NT2/D1 (cell line): Measurements from ENCODE around the gene SYS1.

Source experiments
- DNase-seq: peaks from one replicate; pipeline ENCODE4 v3.0.0-alpha.2; 2011; ENCODE audit warnings: low read depth, low spot score
- H3K27me3 ChIP-seq: 2 replicates; pipeline ENCODE4 v1.6.0; 2011; ENCODE audit warnings: mild to moderate bottlenecking; ENCODE audit not compliant: insufficient read length, insufficient read depth
- H3K36me3 ChIP-seq: 2 replicates; pipeline ENCODE4 v1.6.1; 2011; ENCODE audit warnings: mild to moderate bottlenecking, low read length, mixed read lengths; ENCODE audit not compliant: insufficient read depth, insufficient read length
- H3K4me1 ChIP-seq: 2 replicates; pipeline ENCODE4 v1.5.1; 2011; ENCODE audit not compliant: insufficient read depth, insufficient read length
- H3K4me3 ChIP-seq: 2 replicates; pipeline ENCODE4 v1.5.1; 2011; ENCODE audit warnings: low read depth; ENCODE audit not compliant: insufficient read length
- H3K9ac ChIP-seq: 2 replicates; pipeline ENCODE4 v1.6.0; 2011; ENCODE audit warnings: low read depth; ENCODE audit not compliant: insufficient read length
- H3K9me3 ChIP-seq: 2 replicates; pipeline ENCODE4 v1.5.1; 2011; ENCODE audit warnings: mild to moderate bottlenecking, low read length; ENCODE audit not compliant: insufficient read depth
- SUZ12 ChIP-seq: IDR thresholded peaks from 2 replicates; pipeline ENCODE4 v1.6.1; 2011; ENCODE audit not compliant: insufficient read length, insufficient read depth; ENCODE audit errors: extremely low read depth
- YY1 ChIP-seq: IDR thresholded peaks from 2 replicates; pipeline ENCODE4 v1.6.1; 2011; ENCODE audit not compliant: insufficient read length, insufficient read depth
- ZNF274 ChIP-seq: IDR thresholded peaks from 2 replicates; pipeline ENCODE4 v1.6.1; 2011; ENCODE audit warnings: mild to moderate bottlenecking, low read depth, low read length

SYS1 gene

GRCh38 chr20:45399018-45399417, 36.1 kb downstream of the SYS1 start:
- Histone ChIP-seq H3K9me3 (peaks cover 48% of the 10 kb centered on the region), H3K36me3 (no peaks in the 10 kb centered on the region), H3K9ac (no peak overlapping the region), H3K4me3 (no peak overlapping the region), H3K4me1 (no peaks in the 10 kb centered on the region), H3K27me3 (peaks cover 15% of the 10 kb centered on the region)
- no peak for DNase-seq
- no peak for TF ChIP-seq ZNF274
- no peak for TF ChIP-seq YY1
- no peak for TF ChIP-seq SUZ12

- Histone ChIP-seq H3K27me3 (peaks cover 29% of the 10 kb centered on the region), H3K4me1 (peaks cover under 1% of the 10 kb centered on the region), H3K4me3 (no peak overlapping the region), H3K9me3 (peaks cover 45% of the 10 kb centered on the region), H3K9ac (no peak overlapping the region), H3K36me3 (no peaks in the 10 kb centered on the region)
- DNase-seq = no peak
- TF ChIP-seq YY1 (no peak), SUZ12 (no peak), ZNF274 (no peak)
Measured at GRCh38 chr20:45400346-45401031, 37.5 kb downstream of the SYS1 start.

- Histone ChIP-seq H3K36me3 (no peaks in the 10 kb centered on the region), H3K9me3 (peaks cover 45% of the 10 kb centered on the region), H3K27me3 (peaks cover 53% of the 10 kb centered on the region), H3K9ac (no peak overlapping the region), H3K4me1 (peaks cover 4% of the 10 kb centered on the region), H3K4me3 (no peak overlapping the region)
- TF ChIP-seq SUZ12 (no peak), ZNF274 (no peak), YY1 (no peak)
- no peak for DNase-seq
Measured at GRCh38 chr20:45402946-45403345, 40.0 kb downstream of the SYS1 start.

GRCh38 chr20:45404438-45404837, 41.5 kb downstream of the SYS1 start:
- Histone ChIP-seq H3K9ac (no peak overlapping the region), H3K4me3 (no peak overlapping the region), H3K4me1 (peaks cover 4% of the 10 kb centered on the region), H3K9me3 (peaks cover 35% of the 10 kb centered on the region), H3K27me3 (peaks cover 63% of the 10 kb centered on the region), H3K36me3 (peaks cover 5% of the 10 kb centered on the region)
- no peak for DNase-seq
- TF ChIP-seq ZNF274 = no peak
- TF ChIP-seq SUZ12 = no peak
- no peak for TF ChIP-seq YY1

- peaks cover 65% of the 10 kb centered on the region for H3K27me3 ChIP-seq
- peak overlapping the region; percentile 77 for H3K4me3 ChIP-seq
- peaks cover 11% of the 10 kb centered on the region for H3K36me3 ChIP-seq
- H3K9ac ChIP-seq = peak overlapping the region; percentile 71
- TF ChIP-seq ZNF274 = no peak
- no peak for TF ChIP-seq YY1
- no peak for TF ChIP-seq SUZ12
- peaks cover 4% of the 10 kb centered on the region for H3K4me1 ChIP-seq
- no peak for DNase-seq
- H3K9me3 ChIP-seq = peaks cover 22% of the 10 kb centered on the region
Measured at GRCh38 chr20:45405571-45406259, 42.8 kb downstream of the SYS1 start.

- H3K4me1 ChIP-seq = peaks cover 4% of the 10 kb centered on the region
- peak overlapping the region; percentile 77 for H3K4me3 ChIP-seq
- no peak for DNase-seq
- TF ChIP-seq ZNF274 (no peak), SUZ12 (no peak), YY1 (no peak)
- peaks cover 11% of the 10 kb centered on the region for H3K36me3 ChIP-seq
- peaks cover 14% of the 10 kb centered on the region for H3K9me3 ChIP-seq
- peaks cover 65% of the 10 kb centered on the region for H3K27me3 ChIP-seq
- H3K9ac ChIP-seq = peak overlapping the region; percentile 72
Measured at GRCh38 chr20:45406260-45407066, 43.5 kb downstream of the SYS1 start.
